ENCODE results near the gene RALB. TPM values are rescaled to one million over a fixed set of nuclear protein-coding genes. Genes with fewer than 3 reads are reported as not detected.

The RALB gene
- total RNA-seq, 1 donor from 2014 or later = 25.9 TPM

DNA sequence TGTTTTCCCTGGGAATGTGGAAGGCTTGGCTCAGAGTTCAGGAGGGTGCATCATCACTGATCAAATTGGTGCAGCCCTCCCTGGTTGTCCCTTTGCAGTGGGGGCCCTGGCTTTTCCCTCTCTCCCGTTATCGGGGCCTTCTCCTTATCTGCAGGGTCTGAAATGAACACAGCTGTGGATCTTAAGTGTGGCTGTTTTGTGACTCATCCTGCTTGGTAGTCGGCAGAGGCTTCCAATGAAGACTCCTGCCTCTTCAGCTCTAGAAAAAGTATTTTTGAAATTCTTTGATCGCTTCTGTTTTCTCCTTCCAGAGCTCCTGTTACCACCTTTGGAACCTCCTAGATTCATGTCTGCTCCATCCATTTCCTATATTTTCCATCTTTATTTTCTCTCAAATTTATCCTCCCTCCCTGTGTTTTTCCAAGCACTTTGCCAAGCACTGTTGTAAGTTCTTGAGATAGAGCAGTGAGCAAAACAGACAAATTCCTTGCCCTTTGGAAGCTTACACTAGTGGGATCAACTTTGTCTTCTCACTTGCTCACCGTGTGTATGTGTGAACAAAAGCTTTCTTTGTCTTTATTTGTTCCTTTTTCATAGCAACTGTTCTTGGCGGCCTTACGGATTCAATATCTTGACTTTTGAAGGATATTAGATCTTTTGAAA, 45.7 kb downstream of the RALB start:
- TF ChIP-seq CTCF (IDR thresholded peaks at IDR 0.05; ENCODE audit: unreplicated experiment) = no peak
- no peak for DNase-seq (ENCODE audit: low spot score in 2 of 2, unreplicated experiment in 2 of 2)
- Mint-ChIP-seq H3K4me1 (peaks cover 9% of the 10 kb centered on the region), H3K27ac (no peak overlapping the region), H3K36me3 (peaks cover 39% of the 10 kb centered on the region), H3K9me3 (no peaks in the 10 kb centered on the region), H3K4me3 (no peak overlapping the region), H3K27me3 (ENCODE audit: low read depth) (peaks cover 2% of the 10 kb centered on the region)

GRCh38 chr2:120299004-120299403, 46.4 kb downstream of the RALB start:
- no peak overlapping the region for H3K27ac Mint-ChIP-seq
- no peak for DNase-seq (ENCODE audit: low spot score in 2 of 2, unreplicated experiment in 2 of 2)
- peaks cover 6% of the 10 kb centered on the region for H3K27me3 Mint-ChIP-seq (ENCODE audit: low read depth)
- no peak for TF ChIP-seq CTCF (IDR thresholded peaks at IDR 0.05; ENCODE audit: unreplicated experiment)
- peaks cover 41% of the 10 kb centered on the region for H3K36me3 Mint-ChIP-seq
- H3K9me3 Mint-ChIP-seq = no peaks in the 10 kb centered on the region
- H3K4me1 Mint-ChIP-seq = peaks cover 8% of the 10 kb centered on the region
- H3K4me3 Mint-ChIP-seq = no peak overlapping the region

- no peak for TF ChIP-seq CTCF (IDR thresholded peaks at IDR 0.05; ENCODE audit: unreplicated experiment)
- no peak for DNase-seq (ENCODE audit: low spot score in 2 of 2, unreplicated experiment in 2 of 2)
- Mint-ChIP-seq H3K27ac (no peak overlapping the region), H3K4me1 (peaks cover 8% of the 10 kb centered on the region), H3K4me3 (no peak overlapping the region), H3K27me3 (ENCODE audit: low read depth) (peaks cover 6% of the 10 kb centered on the region), H3K36me3 (peaks cover 37% of the 10 kb centered on the region), H3K9me3 (no peaks in the 10 kb centered on the region)
Measured at GRCh38 chr2:120299561-120299960, 46.9 kb downstream of the RALB start.

DNA sequence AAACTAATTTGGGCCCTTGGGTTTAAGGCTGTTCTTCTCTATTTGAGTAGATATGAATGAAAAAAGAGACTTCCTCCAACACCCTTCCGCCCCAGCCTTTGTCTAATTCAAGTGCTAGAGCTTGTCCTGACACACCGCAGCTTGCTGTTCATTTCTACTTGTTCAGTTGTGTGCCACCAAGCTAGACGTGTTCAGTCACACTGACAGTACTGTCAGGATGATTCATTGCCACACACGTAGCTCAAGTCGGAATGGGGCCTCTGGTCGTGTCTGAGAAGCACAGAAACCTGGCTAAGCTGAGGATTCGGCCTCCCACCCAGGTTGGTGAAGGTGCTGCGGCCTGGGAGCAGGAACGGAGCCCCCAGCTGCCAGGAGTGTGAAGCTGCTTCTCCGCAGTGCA, 47.7 kb downstream of the RALB start:
- no peak for DNase-seq (ENCODE audit: low spot score in 2 of 2, unreplicated experiment in 2 of 2)
- Mint-ChIP-seq H3K36me3 (peaks cover 37% of the 10 kb centered on the region), H3K27ac (no peak overlapping the region), H3K27me3 (ENCODE audit: low read depth) (peaks cover 6% of the 10 kb centered on the region), H3K9me3 (no peaks in the 10 kb centered on the region), H3K4me1 (peaks cover 8% of the 10 kb centered on the region), H3K4me3 (no peak overlapping the region)
- TF ChIP-seq CTCF (IDR thresholded peaks at IDR 0.05; ENCODE audit: unreplicated experiment) = no peak

- H3K4me1 Mint-ChIP-seq = peaks cover 8% of the 10 kb centered on the region
- H3K36me3 Mint-ChIP-seq = peaks cover 34% of the 10 kb centered on the region
- H3K9me3 Mint-ChIP-seq = no peaks in the 10 kb centered on the region
- H3K27ac Mint-ChIP-seq = no peak overlapping the region
- H3K27me3 Mint-ChIP-seq (ENCODE audit: low read depth) = peaks cover 6% of the 10 kb centered on the region
- DNase-seq (ENCODE audit: low spot score in 2 of 2, unreplicated experiment in 2 of 2) = no peak
- H3K4me3 Mint-ChIP-seq = no peak overlapping the region
- no peak for TF ChIP-seq CTCF (IDR thresholded peaks at IDR 0.05; ENCODE audit: unreplicated experiment)
Measured at GRCh38 chr2:120301284-120301683, 48.6 kb downstream of the RALB start.
